HG03575 (cell line): Measurements from ENCODE around the gene SEPTIN3.

ENCODE experiments used
- ATAC-seq: cut with Tn5 transposase; IDR thresholded peaks from one replicate; pipeline ENCODE4 v1.9.1; 2021; ENCODE audit not compliant: unreplicated experiment, insufficient number of reproducible peaks, low FRiP score; ENCODE audit errors: extremely low read depth

Gene SEPTIN3, protein sequence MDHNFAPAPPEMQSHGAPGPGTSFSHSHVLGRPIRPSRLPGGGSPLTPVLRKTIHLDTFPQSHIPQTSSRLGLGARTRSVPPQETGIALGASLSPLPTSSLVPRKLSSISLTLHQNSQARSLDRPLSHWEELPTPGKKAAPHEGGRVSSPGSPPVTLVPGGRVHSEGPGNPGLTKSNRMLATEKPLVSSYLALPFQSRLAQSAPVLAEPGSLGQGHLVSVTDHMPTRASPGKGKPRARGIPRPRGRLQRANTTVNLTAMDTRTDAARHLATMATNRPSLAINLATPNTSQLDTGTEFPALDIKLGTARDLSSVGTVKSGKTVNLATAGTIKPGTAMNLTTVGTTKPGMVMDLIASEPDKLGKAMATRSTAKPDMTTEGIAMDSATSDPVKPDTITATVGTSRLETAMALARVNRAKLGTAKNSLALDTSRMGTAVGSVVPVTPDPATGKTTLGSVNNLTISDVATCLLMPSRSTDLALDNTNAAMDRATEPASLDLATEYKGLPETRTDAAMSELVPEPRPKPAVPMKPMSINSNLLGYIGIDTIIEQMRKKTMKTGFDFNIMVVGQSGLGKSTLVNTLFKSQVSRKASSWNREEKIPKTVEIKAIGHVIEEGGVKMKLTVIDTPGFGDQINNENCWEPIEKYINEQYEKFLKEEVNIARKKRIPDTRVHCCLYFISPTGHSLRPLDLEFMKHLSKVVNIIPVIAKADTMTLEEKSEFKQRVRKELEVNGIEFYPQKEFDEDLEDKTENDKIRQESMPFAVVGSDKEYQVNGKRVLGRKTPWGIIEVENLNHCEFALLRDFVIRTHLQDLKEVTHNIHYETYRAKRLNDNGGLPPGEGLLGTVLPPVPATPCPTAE

DNA sequence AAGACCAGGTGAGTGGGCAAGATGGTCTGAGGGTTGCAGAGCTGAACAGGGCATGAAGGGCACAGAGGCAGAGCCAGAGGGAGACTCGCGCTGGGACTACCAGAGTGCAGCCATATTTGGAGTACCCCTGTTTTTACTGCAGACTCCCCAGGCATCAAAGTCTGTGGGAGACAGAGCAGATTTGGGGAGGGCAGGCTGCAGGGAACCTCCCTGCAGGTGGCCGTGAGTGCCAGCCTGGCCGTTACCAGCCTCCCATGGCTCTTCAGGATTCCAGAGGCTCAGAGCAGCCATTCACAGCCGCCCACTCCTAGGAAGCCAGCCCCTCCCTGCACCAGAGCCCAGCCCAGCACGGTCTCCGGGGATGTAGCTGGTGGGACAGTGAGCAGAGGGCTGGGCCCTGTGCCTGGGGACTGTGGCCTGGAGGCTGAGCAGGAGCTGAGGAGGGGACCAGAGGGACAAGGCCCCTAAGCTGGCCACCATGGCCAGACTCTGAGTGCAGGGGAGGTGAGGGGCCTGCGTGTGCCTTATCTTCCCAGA is at the start of gene SEPTIN3:
Gene SEPTIN3, plus strand, starts transcription at position 334 of the 537 bp plus-strand sequence. CDS start 2,050 bp downstream, outside the sequence.
- ATAC-seq = no peak

DNA sequence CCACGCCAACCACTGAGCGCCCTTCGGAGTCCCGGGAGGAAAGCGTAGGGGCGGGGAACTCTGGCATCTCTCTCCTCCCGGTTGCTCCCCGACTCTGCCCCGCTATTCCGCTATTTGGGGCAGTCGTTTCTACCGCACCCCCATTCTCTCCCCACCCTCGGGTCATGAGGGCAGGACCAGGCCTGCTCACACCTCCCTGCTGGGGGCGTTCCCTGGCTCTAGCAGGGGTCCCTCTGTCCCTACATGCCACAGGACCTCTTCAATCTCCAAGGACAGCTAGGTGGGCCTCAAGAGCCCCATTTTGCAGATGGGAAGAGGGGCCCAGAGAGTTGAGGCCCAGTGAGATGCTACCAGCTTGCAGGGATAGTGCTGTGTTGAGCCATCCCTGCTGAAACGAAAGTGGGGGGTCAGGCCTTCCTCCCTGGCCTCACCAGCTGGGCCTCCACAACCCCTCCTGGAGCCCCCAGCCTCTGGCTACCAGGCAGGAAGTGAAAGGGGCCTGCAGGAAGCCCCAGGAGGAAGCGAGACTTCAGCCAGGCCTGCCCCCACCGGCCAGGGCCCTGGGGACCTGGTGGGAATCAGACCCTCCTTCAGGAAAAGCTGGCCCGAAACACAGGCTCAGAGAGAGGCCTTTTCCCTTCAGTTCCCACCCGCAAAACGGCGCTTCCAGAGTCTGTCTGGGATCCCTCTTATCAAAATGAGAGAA is 48.8 kb upstream of the SEPTIN3 start:
- no peak for ATAC-seq

GRCh38 chr22:41922328-41922727 is 46.9 kb upstream of the SEPTIN3 start:
- ATAC-seq = no peak

DNA sequence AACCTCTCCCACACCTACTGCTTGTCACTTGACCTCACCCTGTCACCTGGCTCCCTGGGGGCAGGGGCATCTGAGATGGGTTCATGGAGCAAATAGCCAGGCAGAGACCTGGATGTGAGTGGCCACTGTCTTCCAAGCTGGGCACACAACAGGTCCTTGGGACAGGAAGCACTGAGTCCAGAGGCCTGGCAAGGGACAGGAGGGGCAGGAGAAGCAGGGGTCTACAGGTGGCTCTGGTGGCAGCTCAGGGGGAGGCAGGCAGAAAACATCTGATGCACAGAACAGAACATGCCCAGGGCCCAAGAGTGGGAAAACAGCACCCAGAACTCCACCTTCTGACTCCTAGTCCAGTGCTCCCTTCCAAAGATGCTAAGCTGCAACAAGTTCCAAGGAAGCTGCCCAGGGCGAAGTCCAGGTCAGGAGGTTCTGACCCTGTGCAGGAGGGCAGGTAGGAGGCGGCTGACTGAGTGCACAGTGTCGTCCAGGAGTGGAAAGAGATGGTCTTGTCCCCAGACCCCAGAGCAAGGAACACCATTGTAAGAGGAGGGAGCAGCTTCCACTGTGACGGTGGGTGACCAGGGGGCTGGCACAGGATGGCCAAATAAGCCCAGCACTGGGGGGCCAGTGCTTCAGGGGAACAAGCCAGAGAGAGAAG is 46.2 kb upstream of the SEPTIN3 start:
- ATAC-seq = no peak

GRCh38 chr22:41923595-41924276 is 45.5 kb upstream of the SEPTIN3 start:
- no peak for ATAC-seq

DNA sequence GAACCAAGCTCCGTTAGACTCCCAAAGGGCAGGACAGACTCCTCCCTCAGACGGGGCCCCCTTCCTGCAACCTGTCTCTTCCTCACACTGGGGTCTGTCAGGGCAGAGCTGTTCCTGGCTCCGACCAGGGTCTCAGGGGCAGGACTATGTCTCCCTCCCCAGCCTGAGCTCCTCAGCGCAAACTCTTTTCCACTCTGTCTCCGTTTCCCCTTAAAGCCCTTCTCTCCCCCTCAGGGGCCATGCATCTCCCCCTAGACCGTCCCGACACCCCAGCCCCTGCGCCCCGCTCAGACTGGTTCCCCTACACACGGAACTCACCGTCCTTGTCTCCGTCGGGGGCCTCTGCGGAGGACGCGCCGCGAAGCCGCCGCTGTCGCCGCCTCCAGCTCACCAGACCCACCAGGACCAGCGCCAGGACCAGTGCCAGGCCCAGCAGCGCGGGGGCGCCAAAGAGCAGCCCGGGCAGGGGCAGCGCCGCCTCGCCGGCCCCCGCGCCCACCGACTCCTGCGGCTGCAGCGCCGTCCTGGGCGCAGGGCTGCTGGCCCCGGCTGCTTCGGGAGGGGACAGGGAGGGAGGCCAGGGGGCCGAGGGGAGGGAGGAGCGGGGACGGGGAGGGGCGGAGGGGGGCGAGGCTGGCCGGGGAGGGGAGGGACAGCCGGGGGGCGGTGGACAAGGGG is 43.3 kb upstream of the SEPTIN3 start:
- ATAC-seq = no peak

- ATAC-seq = no peak
These were observed 41.4 kb upstream of the SEPTIN3 start for GRCh38 chr22:41927813-41928212.

GRCh38 chr22:41928593-41929417 is 40.4 kb upstream of the SEPTIN3 start:
- ATAC-seq = no peak

DNA sequence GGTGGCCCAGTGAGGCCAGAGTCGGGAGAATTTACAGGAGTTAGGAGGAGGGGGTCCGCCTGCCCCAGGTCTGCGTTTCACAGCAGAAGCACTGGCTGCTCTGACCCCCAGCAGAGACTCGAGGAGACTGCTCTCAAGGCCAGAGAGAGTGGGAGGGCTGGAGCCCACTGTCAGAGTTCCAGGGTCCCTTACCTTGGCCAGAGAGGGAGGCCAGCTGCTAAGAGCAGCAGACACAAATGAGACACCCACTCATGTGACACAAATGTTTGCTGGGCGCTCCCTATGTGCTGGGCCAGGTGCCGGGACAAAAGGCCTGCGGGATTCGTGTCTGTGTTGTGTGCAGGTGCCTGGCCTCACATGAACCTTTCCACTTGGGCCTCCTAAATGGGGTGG is 39.8 kb upstream of the SEPTIN3 start:
- no peak for ATAC-seq

GRCh38 chr22:41931701-41932269 is 37.5 kb upstream of the SEPTIN3 start:
- no peak for ATAC-seq

GRCh38 chr22:41932353-41932752 is 36.9 kb upstream of the SEPTIN3 start:
- ATAC-seq = no peak

DNA sequence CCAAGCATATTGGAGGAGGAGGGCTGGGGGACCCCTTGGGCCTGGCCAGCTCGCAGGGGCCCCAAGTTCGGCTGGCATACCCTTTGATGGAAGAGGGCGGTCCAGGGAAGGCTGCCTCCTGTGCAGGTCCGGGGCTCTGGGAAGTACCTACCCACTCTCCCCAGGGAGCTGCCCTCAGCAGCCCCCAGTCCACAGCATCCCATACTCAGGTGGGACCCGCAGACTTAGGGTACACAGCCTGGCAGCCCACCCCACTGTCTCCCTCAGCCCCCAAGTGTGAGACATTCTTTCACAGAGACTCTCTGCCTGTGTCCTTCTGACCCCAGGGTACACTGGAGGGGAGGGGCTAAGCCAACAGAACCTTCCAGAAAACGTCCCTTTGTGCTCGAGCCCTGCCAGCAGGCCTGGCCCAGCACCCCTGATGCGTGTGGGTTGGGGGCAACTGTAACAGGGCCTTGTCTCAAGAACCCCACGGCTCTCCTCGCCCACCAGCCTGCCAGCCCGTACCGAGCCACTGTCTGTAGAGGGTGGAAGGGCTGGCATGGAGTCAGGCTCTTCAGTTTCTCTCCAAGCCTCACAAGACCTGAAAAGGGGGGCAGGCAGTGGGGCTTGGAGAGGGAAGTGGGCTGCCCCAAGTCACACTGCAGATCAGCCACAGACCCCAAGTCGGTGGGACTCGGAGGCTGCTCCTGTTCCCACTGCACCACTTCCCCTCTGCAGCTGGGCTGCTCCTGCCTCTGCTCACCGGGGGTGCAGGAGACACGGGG is 35.6 kb upstream of the SEPTIN3 start:
- no peak for ATAC-seq

DNA sequence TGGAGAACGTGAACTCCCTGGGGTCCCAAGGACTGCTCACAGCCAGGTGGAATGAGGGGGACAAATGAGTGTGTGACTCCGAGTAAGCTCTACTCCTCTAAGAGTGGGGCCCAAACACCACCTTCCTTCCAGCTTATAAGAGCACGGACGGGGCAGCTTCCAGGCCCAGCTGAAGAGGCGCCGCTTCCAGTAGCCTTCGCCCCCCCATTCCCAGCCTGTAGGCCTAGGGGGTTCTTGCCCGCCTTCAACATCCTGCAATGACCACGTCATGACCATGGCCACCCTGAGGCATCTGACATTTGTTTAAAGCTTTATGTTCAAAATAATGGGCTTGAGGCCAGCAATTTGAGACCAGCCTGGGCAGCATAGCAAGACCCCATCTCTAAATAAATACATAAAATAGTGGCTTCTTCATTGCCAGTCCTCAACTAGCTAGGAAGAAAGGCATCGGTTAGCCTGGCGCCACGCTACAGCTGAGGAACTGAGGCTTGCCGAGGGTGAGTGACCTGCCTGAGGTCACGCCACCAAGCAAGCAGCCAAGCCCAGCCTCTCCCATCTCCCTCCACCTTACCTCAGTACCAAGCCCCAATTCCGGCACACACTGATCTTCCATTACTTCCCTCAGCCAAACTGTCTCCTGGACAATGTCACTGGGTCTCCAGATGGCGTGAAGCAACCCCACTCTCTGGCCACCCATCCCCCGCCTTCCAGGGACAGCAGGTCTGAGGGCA is 34.8 kb upstream of the SEPTIN3 start:
- ATAC-seq = no peak

- ATAC-seq = no peak
These were observed 34.3 kb upstream of the SEPTIN3 start for GRCh38 chr22:41935015-41935351.

DNA sequence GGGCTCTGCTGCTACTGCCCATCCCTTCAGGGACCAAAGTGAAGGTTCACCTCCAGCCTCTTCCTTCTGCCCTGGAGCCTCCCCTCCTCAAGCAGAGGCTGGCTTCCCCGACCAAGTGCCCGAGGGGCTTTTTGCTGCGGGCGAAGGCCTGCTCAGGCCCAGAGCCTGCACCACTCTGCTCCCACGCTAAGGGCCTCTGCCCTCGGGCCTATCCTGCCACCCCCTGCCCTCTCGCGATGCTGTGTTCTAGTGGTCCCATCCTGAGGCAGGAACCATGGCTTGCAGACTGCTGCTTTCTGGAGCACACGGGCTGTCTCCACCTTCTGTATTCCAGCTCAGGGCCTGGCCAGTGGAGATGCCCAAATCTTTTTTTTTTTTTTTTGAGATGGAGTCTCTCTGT is 33.7 kb upstream of the SEPTIN3 start:
- no peak for ATAC-seq

GRCh38 chr22:41936894-41937169 is 32.4 kb upstream of the SEPTIN3 start:
- no peak for ATAC-seq
